Activated gamma-delta T cell treated with Interleukin-2 at 50 U/mL for 16 hours (primary cell): ENCODE measurements around the gene TBC1D30.
"Not testable (repeated sequence)": the region's sequence is repeated elsewhere in the genome, so short reads cannot be mapped to it uniquely, and the experiment has no call there.

Experiments
- DNase-seq: peaks from one replicate; pipeline ENCODE4 v3.0.0-alpha.2; 2020

Gene TBC1D30

DNA sequence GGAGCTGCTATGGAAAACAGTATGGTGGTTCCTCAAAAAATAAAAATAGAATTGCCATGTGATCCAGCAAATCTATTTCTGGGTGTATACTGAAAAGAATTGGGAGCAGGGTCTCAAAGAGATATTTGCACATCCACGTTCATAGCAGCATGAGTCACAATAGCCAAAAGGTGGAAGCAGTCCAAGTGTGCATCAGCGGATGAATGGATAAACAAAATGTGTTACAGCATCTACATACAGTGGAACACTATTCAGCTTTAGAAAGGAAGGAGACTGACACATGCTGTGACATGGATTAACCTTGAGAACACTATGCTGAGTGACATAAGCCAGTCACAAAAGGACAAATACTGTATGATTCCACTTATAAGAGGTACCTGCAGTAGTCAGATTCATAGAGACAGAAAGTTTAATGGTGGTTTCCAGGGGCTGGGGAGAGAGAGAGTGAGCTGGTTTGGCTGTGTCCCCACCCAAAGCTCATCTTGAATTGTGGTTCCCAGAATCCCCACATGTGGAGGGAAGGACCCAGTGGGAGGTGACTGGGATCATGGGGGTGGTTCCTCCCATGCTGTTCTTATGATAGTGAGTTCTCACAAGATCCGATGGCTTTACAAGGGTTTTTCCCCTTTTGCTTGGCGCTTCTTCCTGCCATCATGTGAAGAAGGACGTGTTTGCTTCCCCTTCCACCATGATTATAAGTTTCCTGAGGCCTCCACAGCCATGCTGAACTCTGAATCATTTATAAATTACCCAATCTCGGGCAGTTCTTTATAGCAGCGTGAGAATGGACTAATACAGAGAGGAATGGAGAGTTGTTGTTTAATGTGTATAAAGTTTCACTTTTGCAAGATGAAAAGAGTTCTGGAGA lies 17.6 kb upstream of the TBC1D30 start:
- no peak for DNase-seq

DNA sequence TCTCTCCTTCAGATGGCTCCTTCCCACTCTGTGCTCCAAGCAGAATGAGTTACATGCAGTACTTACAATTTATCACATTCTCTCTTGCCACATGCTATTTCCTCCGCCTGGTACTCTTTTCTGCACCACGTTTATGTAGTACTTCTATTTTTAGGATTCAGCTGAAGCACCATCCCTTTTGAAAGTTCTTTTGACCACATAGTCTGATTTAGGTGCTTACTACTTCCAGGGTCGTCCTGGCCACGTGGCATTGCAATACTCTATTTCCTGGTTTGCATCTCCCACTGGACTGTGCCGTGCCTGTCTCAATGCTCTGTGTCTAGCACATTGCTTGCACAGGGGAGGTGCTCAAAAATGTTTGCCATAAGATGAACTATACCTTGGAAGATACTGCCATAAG lies 16.3 kb upstream of the TBC1D30 start:
- no peak for DNase-seq

DNA sequence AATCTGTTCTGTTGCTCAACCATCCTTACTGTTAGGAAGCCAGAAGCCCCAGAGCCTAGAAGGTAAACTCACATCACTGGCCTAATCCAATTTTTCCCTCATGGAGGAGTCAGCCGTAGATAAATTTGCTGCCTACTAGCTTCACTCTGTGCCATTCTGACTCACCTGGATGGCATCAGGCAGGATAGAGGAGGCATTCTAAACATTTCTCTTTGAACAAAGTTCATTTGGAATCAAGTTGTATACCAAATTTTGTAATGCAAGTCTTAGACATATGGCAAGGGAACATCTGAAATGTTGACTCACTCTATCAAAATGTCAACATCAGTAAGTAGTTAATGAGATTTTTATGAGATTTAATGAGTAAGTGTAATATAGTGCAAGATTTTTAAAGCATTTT lies 13.6 kb upstream of the TBC1D30 start:
- DNase-seq = no peak

DNA sequence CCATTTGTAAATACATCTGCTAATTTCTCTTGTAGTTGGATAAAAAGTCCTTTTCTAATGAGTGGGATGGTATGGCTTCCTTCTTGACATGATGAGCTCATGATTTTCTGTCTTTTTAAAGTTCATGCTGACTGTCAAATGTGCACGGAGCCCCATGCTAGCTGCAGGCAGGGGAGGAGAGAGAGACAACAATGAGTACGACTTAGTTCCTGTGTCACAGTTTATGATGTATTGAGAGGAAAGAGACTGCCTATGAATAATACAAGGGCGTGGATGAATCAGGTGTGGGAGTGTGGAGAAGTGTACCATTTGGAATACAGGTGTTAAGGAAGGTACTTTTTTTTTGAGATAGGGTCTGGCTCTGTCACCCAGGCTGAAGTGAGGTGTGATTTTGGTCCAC lies 10.7 kb upstream of the TBC1D30 start:
- no peak for DNase-seq

DNA sequence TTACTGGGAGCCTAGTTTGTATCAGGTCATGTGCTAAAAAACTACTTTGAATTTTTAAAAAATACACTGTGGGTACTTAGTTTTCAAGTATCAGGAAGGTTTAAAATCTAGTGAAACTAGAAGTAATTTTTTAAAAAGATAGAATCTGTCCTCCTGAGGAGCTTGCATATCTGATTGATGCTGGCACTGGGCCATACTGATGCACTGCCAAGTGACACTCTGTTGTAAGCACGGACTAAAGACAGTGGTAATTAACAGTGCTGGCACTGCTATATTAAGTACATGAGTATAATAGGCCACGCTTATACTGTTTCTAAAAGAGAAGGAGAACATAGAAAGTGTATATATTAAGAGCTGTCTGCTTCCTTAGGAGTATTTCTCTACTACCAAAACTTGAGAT lies 10.0 kb upstream of the TBC1D30 start:
- DNase-seq = no peak

DNA sequence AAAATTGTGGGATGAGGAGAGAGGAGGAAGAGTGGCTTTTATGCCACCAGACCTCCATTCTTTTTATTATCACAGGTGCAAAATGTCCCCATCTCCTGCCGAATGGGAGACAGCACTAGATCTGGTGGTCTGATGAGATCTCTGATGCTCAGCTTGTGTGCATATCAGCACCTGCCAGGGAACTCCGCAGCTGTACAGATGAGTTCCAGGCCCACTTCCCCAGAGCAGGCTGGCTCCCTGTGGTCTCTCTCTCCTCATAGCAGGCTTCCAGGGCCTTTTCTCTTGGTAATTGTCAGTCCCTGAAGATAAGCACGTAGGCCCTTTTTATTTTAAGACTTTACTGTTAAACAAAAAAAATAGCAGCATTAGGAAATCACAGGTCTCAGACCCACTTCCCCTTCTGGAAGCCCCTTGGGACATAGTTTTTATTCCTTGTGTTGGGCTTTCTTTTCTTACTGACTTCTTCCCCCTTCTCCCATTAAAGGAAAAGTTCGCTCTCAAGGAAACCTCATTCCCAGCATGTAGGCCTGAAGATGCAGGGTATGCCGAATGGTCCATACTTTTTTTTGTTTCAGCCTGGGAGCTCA lies 4.5 kb upstream of the TBC1D30 start:
- no peak for DNase-seq

DNA sequence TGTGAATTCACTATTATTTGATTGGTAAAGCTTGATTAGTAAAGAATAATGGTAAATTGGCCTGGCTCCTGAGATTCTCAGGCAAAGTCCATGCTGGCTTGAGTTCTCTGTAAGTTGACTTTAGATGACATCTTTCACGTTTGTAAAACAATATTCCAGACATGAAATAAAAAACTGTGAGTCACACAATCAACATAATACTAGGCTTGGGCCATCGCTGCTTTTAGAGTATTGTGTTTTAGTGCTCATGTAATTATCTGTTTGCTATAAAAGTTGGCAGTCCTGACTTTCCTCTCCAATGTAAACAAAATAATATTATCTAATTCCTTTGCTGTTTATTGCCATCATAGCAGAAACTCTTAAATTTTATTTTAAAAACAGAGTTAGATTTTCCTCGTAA lies 3.9 kb upstream of the TBC1D30 start:
- no peak for DNase-seq

DNA sequence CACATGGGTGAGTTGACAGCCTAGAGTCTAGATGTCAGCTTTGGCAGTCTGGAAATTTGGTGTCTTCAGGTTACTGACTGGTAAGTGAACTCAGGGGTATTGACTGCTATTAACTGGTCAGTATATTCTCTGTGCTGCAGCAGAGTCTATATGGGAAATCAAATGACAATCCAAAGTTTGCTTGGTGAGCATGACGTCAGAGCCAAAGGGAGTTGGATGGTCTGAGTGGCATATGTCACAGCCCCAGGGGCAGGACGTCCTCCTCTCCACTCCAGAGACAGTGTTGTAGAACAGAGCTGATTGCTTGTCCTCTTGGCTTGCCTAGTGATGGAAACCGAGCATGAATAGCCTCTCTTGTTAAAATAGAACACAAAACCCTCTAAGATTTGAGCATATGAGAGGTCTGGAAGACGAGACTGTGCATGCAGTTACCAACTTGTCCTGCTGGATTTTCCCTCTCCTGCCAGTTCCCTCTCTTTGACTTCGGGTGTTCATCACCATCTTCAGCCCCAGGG lies 3.3 kb upstream of the TBC1D30 start:
- DNase-seq = no peak

DNA sequence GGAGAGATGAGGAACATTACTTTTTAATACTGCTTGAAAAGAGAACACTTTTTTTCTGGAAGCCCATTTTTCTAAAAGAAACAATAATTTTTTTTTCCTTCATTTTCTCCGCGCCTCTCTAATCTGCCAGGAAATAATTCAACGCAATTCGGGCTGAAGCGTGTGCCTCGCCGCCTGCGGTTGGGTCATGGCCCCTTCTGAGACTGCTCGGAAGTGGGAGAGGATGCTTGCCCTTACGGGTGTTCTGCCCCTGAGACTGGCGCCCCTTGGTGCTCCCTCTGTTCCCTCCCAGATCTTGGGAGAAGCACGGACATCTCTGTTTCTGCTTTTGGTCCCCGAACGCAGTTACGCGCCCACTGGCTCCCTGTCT lies 332 bp upstream of the TBC1D30 start:
- DNase-seq = no peak

DNA sequence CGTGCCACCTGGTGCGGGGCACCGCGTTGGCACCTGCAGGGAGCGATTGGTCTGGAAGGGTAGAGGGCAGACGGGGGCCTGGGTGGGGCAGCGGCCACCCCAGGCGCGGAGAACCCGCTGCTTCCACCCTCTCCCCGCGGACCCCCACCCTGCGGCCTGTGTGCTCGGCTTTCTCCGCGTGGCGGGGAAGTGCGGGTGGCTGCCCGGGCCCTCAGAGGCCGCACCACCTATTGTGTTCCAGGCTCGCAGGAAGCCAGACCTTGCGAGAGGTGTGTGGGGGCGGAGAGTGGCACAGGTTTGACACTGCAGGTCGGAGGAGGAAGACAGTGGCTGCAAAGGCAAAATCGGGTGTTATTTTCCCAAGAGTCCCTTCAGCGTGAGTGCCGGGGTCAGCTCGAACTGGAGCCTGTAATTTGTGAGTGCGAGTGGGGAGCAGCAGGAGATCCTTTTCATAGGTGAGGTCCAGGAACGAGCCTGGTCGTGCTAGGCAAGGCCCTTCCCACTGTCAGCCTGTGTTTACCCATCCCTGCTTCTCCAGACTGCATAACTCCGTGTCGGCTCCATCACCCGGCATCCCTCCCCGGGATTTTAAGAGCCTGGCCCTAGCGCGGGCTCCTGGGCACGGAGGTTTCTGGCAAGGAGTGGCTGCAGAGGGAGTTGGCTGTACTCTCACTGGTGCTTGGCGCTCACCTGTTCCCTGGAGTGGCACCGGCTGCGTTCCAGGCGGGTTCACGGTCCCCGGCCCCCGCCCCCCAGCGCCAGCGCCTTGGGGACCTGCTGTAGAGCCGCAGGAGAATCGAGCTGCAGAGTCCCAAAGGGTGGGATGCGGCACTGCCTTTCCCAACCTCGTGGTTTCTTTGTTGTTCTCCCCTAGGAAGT lies 935 bp downstream of the TBC1D30 start:
- no peak for DNase-seq

DNA sequence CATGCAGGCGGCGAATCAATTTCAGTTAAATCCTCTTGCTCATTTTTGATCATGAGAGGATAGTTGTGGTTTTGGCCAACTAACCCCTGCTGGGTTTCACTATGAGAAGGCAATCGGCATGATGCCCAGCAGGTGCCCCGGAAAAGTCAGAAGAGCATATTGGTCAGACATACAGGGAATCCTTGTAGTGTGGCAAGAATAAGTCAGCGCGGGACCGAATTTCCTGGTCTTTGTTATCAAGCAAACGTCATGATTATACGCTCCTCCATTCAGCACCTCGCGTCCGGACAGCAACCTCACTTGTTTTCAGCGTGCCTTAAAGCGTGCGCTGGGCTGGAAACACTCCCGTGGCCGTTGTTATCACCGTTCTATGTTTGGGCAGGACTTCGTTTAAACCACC lies 1.8 kb downstream of the TBC1D30 start:
- DNase-seq = peak; percentile 13

DNA sequence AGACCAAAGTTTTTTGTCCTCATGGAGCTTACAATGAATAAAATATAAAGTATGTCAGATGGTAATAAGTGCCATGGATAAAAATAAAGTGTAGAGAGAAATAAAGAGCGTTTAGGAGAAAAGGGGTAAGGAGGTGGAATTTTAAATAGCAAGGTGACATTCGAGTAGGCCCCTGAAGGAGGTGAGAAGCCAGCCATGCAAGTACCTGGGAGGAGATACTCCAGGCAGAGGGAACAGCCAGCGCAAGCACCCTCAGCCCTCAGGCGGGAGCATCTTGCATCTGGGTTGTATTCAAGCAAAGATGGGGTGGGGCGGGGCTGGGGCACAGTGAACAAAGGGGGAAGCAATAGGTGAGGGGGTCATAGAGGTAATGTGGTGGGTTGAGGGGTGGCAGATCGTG lies 4.3 kb downstream of the TBC1D30 start:
- DNase-seq = no peak

DNA sequence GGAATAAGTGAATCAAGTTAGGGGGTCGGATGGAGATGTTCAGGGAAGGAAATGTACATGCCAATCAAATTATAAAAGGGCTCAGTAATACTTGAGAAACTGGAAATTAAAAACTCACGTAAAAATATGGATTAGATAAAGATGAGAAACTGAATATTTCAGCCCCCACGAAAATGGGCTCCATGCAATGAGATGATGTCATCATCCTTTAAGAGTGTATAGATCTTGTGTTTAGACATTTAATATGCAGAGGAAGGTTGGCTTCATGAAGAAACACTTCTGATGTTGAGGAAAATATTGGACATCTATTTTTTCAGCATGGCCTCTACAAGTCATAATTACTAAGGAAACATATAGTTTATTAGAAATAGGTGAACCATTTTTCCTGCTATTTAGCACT lies 9.5 kb downstream of the TBC1D30 start:
- DNase-seq = no peak

DNA sequence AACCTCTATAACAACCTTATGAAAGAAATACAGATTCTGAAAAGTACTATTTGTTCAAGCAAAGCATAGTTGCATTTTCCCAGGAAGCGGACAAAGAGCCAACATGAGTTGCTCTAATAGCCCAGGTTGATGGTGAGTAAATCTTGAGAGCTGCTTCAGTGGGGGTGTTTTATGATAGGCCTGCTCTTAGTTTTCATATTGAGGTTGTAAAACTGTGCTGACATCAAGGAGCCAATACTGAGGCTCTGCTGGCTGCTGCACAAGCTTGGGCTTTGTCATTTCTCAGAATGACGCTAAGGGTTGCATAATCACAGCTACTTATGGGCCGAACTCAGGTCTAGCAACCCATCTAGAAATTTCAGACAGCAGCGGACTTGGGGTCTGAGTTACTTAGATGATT lies 11.5 kb downstream of the TBC1D30 start:
- no peak for DNase-seq

DNA sequence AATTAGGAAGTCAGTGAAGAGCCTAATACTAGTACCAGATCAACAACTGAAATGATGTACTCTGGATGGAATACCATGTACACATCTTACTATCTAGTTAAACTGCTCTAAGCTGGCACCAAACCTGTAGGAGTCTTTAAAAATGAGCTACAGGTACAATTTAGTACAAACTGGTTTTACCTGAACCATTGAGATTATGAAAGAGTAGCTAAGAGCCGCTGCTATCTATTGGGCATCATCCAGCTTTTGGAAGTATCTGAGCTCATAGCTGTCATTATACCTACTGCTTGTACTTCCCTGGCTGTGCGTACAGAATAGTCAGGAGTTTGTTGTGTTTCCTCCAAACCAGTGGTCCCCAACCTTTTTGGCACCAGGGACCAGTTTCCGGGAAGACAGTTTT lies 12.4 kb downstream of the TBC1D30 start:
- DNase-seq = no peak

DNA sequence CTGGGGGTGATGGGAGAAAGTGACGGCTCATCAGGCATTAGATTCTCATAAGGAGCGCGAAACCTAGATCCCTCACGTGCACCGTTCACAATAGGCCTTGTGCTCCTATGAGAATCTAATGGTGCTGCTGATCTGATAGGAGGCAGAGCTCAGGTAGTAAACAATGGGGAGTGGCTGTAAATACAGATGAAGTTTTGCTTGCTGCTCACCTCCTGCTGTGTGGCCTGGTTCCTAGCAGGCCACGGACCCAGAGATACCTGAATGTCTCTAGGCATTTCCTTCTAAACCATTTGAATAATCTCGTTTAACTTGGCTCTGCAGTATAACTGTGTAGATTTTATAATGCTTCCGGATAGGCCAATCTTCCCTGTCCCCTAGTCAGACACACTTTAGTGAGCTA lies 13.0 kb downstream of the TBC1D30 start:
- no peak for DNase-seq

DNA sequence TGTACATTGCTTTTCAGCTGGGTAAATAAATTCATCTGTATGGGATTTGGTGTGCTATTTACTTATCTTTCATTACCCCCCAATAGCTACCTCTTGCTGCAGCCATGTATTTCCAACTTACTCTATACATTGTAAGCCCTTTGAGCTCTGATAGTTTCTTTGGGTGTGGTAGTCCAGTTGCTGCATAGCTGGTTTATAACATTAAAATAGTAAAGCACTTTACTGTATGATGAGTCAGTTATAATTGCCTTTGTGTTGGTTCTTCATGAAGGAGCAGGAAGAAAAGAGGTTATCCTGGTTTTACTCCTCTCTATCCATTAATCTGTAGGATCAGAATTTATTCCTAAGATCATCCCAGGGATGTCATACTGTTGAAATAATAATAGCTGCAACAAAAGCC lies 15.7 kb downstream of the TBC1D30 start:
- DNase-seq = no peak

DNA sequence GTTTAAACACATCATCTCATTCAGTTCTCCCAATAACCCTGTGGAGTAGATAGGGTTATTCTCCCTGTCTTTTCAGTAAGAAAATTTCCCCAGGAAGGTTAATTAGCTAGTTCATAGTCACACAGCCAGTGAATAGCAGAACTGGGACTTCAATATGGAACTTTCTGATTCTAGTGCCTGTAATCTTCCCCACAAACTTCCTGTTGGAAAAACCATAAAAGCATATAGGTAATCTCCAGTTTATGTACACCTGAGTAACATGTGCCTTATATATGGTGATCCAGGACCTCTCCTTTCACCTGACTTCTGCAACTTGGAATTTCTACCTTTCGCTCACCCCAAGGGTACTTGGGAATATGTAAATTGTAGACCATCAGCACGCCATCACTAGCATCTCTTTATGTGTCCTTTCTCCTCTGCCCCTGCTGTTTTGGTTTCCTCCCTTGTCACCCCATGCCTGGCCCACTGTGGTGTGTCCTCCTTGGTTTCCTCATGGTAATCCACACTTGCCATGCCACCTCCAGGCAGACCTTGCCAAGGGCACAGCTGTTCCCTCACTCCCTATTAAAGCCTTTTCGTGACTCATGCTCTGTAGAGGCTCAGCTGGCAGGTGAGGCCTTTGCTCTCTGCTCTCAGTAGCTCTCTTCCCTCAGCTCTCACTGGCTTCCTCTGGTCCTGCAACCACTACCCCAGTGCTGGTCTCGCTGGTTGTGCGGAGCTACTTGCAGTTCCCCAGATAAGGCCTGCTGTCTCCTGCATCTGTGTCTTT lies 16.7 kb downstream of the TBC1D30 start:
- DNase-seq = no peak

DNA sequence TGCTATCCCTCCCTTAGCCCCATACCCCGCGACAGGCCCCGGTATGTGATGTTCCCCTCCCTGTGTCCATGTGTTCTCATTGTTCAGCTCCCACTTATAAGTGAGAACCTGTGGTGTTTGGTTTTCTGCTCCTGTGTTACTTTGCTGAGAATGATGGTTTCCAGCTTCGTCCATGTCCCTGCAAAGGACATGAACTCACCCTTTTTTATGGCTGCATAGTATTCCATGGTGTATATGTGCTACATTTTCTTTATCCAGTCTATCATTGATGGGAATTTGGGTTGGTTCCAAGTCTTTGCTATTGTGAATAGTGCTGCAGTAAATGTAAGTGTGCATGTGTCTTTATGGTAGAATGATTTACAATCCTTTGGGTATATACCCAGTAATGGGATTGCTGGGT lies 24.0 kb downstream of the TBC1D30 start:
- DNase-seq = not testable (repeated sequence)

DNA sequence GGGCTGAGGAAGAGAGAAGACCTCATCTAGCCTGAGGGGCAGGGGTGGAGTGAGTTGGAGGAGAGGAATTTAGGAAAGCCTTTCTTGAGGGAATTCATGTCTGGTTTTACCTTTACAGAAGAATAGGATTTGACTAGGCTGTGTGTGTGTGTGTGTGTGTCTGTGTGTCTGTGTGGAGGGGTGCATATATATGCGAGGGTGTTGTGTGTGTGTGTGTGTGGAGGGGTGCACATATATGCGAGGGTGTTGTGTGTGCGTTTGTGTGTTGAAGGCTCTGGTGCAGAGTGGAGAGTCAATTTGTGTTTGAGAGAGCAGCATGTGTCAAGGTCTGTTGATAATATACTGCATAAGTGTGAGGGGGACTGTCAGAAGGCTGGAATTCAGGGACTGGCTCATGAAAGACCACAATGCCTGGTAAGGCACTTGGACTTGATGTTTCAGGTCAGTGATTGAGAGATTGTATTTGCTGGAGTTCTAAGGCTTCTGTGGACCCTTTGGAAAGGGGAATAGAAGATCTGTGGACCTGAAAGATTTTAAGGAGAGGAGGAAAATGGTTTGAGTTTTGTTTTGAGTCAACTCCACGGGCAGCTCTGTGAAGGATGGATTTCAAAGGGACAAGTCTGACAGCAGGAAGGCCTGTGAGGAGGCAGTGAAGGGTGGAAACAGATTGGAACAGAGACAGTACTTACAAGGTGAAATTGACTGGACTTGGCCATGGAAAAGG lies 34.6 kb downstream of the TBC1D30 start:
- DNase-seq = no peak

DNA sequence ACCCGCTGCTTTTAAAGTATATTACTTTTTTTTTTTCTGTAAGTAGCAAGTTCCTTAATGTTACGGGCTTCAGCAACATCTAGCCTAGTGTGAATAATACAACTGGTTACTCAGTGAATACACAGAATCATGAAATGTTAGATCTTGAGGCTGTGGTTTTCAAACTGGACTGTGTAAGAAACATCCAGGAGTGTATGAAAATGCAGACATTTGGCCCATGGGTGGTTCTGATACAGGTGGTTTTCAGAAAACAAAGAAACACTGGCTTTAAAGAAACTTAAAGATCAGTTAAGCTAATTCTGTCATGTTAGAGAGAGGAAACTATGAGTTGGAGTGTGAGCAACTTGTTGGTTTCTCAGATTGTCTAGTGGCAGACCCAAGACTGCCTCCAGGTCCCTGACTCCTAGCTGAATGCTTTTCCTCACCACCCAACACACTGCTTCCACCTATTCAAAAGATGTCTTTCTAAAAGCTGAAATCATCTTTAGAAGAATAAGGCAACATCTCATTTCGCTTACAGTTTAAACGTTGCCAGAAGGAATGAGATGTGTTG lies 36.1 kb downstream of the TBC1D30 start:
- no peak for DNase-seq

DNA sequence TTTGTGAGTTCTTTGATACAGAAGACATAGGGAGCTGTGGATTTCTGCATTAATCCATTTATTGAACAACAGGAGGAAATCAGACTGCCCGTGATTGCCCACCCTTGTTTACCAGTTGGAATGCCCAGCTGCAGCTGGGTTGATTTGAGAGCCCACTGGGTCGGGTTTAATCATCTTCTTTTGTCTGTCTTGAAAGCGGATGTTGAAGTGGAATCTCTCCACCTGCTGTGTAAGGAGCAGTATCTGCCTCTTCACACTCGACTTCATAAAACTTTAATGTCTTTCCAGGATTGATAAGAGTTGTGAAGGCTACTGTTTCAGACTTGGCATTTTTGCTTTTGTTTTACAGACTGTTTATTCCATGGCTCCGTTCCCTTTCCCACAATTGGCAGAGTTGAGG lies 39.9 kb downstream of the TBC1D30 start:
- no peak for DNase-seq
